DLD1 (cell line): ENCODE data around the gene ZC3H14.
"Not testable (repeated sequence)": the region's sequence is repeated elsewhere in the genome, so short reads cannot be mapped to it uniquely, and the experiment has no call there.

Experiments
- in situ Hi-C: cut with HindIII; loops from 2 replicates; pipeline ENCODE4 v1.10.0; 2017; ENCODE audit warnings: low sequenced_read_pairs

Gene ZC3H14

GRCh38 chr14:88562831-88563686 is at the start of gene ZC3H14:
Gene ZC3H14 (plus strand): TSS chr14:88563037. CDS start chr14:88563134, 97 bp downstream.
- in situ Hi-C loops: no loop called here

- in situ Hi-C loops: no loop called here
Measured at GRCh38 chr14:88515499-88516221, 47.2 kb upstream of the ZC3H14 start.

- in situ Hi-C loops: no loop called here
Measured at GRCh38 chr14:88516861-88517357, 45.9 kb upstream of the ZC3H14 start.

GRCh38 chr14:88518592-88519512 is 44.0 kb upstream of the ZC3H14 start:
- in situ Hi-C loops: no loop called here

- in situ Hi-C loops: no loop called here
Measured at GRCh38 chr14:88519907-88520306, 42.9 kb upstream of the ZC3H14 start.

GRCh38 chr14:88521818-88522217 is 41.0 kb upstream of the ZC3H14 start:
- in situ Hi-C loops: no loop called here

GRCh38 chr14:88522393-88522792 is 40.4 kb upstream of the ZC3H14 start:
- in situ Hi-C loops: no loop called here

- in situ Hi-C loops: not testable (repeated sequence)
Measured at GRCh38 chr14:88529889-88530288, 32.9 kb upstream of the ZC3H14 start.

- in situ Hi-C loops: no loop called here
Measured at GRCh38 chr14:88533064-88533602, 29.7 kb upstream of the ZC3H14 start.

GRCh38 chr14:88535149-88535548 is 27.7 kb upstream of the ZC3H14 start:
- in situ Hi-C loops: no loop called here

GRCh38 chr14:88535813-88536212 is 27.0 kb upstream of the ZC3H14 start:
- in situ Hi-C loops: no loop called here

GRCh38 chr14:88541324-88541723 is 21.5 kb upstream of the ZC3H14 start:
- in situ Hi-C loops: no loop called here

- in situ Hi-C loops: no loop called here
Measured at GRCh38 chr14:88542857-88543795, 19.7 kb upstream of the ZC3H14 start.

GRCh38 chr14:88545256-88545655 is 17.6 kb upstream of the ZC3H14 start:
- in situ Hi-C loops: no loop called here

- in situ Hi-C loops: no loop called here
Measured at GRCh38 chr14:88546621-88547385, 16.0 kb upstream of the ZC3H14 start.

GRCh38 chr14:88547386-88547780 is 15.5 kb upstream of the ZC3H14 start:
- in situ Hi-C loops: no loop called here

- in situ Hi-C loops: no loop called here
Measured at GRCh38 chr14:88550078-88550477, 12.8 kb upstream of the ZC3H14 start.

GRCh38 chr14:88551094-88551870 is 11.6 kb upstream of the ZC3H14 start:
- in situ Hi-C loops: no loop called here
